Measurements from ENCODE around the gene PKD1. TPM values are rescaled to one million over a fixed set of nuclear protein-coding genes. Genes with fewer than 3 reads are reported as not detected.
A peak's percentile ranks its signal among the peaks of the same experiment; 100 is the strongest.
"Not testable (repeated sequence)": the region's sequence is repeated elsewhere in the genome, so short reads cannot be mapped to it uniquely, and the experiment has no call there.

PKD1 gene
- total RNA-seq, 2 donors from 2014 or later, result 66.4 to 145 TPM

DNA sequence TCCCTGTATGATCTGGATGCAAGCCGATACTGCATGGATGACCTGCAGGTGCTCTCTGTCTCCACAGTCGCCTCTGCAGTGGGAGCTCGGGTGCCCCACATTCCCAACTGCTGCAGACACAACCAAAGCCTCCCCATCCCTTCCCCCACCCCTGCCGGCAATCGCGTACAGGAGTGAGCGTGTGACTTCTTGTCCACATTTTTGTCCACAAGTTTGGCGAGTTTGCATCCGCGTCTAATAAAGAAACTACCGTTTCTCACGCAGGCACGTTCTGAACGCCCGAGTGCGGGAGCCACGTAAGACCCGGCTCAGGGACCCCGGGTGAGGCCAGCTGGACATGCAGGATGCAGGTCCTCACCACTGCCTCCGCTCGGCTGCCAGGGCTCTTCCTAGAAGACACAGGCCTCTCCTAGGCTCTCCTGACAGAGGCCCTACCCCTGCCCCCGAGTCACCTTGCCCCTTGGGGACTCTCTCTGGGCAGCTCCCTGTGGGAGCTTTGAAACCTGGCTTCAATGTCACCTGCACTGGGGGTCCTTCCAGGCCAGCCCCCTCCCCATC lies 5.7 kb downstream of the PKD1 start:
- not testable (repeated sequence) for H3K27me3 Mint-ChIP-seq; DNase-seq (ENCODE audit: low spot score); H3K36me3 Mint-ChIP-seq; H3K9me3 Mint-ChIP-seq; H3K27ac Mint-ChIP-seq; ATAC-seq; H3K4me3 Mint-ChIP-seq
- H3K4me1 Mint-ChIP-seq (ENCODE audit: low read depth in 2 of 2), result peaks cover 6 to 11% of the 10 kb centered on the region in 2 donors

DNA sequence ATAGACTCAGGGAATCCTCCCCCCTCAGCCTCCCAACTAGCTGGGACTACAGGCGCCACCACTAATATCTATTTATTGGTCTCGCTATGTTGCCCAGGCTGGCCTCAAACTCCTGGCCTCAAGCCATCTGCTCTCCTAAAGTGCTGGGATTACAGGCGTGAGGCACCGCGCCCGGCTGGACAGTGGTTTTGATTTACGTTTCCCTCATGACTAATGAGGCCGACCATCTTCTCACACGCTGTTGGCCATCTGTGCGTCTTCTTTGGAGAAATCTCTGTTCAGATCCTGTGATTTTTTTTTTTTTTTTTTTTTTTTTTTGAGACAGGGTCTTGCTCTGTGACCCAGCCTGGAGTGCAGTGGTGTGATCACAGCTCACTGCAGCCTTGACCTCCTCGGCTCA lies 6.4 kb downstream of the PKD1 start:
- H3K27ac Mint-ChIP-seq; H3K9me3 Mint-ChIP-seq; DNase-seq (ENCODE audit: low spot score); H3K27me3 Mint-ChIP-seq; H3K36me3 Mint-ChIP-seq; ATAC-seq: not testable (repeated sequence)
- Mint-ChIP-seq H3K4me3 (peak overlapping the region; percentile 80), H3K4me1 (ENCODE audit: low read depth in 2 of 2) (peaks cover 6 to 11% of the 10 kb centered on the region in 2 donors)

DNA sequence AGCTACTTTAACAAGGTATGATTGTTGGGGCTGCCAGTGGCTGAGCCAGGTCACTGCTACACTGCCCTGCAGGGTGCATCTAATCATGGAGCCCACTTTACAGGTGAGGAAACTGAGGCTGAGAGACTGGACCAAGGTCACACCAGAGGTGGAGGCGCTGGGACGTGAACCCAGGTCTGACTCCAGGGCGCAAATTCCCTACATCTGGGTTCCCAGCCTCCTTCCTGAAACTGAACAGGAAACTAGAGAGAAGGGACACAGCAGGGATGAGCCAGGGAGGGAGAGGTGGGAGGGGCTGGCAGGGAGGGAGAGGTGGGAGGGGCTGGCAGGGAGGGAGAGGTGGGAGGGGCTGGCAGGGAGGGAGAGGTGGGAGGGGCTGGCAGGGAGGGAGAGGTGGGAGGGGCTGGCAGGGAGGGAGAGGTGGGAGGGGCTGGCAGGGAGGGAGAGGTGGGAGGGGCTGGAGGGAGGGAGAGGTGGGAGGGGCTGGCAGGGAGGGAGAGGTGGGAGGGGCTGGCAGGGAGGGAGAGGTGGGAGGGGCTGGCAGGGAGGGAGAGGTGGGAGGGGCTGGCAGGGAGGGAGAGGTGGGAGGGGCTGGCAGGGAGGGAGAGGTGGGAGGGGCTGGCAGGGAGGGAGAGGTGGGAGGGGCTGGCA lies 7.9 kb downstream of the PKD1 start:
- ATAC-seq, H3K27ac Mint-ChIP-seq, H3K4me3 Mint-ChIP-seq: not testable (repeated sequence)

DNA sequence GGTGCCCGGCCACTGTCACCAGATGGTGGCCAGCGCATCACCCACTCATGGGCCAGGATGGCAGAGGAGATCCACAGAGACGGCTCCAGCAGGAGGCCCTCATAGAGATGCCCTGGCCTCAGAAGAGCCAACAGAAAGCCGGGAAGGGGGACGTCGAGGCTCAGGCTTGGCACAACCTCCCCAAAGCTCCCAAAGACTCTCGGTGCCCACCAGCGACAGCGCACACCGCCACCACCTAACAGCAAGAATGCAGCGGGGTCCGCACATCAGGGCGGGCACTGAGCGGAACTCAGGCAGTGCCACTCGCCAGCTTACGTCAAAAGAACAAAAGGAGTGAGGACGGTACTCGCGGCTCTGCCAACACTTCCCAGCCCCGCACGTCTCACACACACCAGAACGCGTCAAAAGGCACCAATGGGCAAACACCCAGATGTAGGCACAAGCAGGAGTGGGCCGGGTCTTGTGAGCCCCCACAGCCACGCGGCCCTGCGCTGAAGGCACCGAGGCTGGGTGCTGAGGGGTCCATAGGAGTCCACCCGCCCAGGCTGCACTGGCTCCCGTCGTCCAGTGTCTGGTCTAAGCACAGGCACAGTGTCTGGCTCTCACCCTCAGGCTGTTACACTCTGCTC lies 8.7 kb downstream of the PKD1 start:
- ATAC-seq; H3K36me3 Mint-ChIP-seq; H3K9me3 Mint-ChIP-seq; H3K27ac Mint-ChIP-seq; H3K27me3 Mint-ChIP-seq; DNase-seq (ENCODE audit: low spot score): not testable (repeated sequence)
- Mint-ChIP-seq H3K4me3 (peak overlapping the region; percentile 8), H3K4me1 (ENCODE audit: low read depth in 2 of 2) (peaks cover 6 to 11% of the 10 kb centered on the region in 2 donors)

More for the DNA sequence above, 7.9 kb downstream of the PKD1 start:
- not testable (repeated sequence) for DNase-seq (ENCODE audit: low spot score); H3K27me3 Mint-ChIP-seq; H3K36me3 Mint-ChIP-seq; H3K9me3 Mint-ChIP-seq
- peaks cover 6 to 11% of the 10 kb centered on the region in 2 donors for H3K4me1 Mint-ChIP-seq (ENCODE audit: low read depth in 2 of 2)

DNA sequence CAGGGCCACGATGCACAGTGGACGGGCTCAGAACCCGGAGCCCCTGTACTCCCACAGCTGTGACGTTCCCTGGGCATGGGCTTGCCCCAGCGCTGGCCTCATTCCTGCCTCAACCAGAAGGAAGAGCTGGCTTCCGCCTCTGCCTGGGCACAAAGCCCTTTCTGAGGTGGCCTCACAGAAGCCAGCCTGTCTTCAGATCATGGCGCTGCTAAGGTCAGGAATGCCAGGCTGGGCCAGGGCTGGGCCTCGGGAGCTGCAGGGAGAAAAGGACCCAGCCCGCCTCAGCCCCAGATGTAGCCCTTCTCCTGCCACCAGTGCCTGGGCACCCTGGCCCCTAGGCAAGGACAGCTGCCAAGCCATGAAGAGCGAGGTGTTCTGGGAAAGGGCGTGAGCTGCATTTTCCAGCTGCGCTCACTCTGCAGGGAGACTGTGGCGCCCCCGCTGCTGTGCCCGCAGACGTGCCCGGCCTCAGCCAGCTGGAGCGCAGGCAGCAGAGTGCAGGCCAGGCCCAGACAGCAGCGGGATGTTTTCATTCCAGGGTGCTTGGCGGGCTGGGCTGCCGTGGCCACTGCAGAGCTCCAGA lies 9.4 kb downstream of the PKD1 start:
- not testable (repeated sequence) for H3K36me3 Mint-ChIP-seq; H3K9me3 Mint-ChIP-seq; H3K4me3 Mint-ChIP-seq; DNase-seq (ENCODE audit: low spot score); H3K27ac Mint-ChIP-seq; ATAC-seq; H3K27me3 Mint-ChIP-seq
- H3K4me1 Mint-ChIP-seq (ENCODE audit: low read depth in 2 of 2), result peaks cover 6 to 11% of the 10 kb centered on the region in 2 donors

DNA sequence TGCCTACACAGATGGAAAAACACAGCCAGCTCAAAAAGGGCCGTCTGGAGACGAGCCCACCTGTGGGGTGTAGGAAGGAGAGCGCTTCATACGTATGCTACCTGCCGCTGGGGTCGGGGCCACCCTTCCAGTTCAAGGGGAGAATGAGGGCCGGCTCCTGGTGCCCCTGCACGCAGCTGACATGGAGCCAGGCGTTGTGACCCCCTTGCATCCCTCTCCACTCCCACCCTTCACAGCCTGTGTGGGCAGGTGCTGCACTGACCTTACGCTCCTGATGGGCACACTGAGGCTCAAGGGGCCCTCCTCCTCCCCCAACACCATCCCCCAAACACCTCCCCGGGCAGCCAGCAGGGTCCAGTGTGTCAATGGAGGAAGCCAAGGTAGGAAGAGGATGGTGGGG lies 10.1 kb downstream of the PKD1 start:
- not testable (repeated sequence) for H3K36me3 Mint-ChIP-seq; ATAC-seq; H3K27me3 Mint-ChIP-seq; H3K9me3 Mint-ChIP-seq; DNase-seq (ENCODE audit: low spot score); H3K27ac Mint-ChIP-seq; H3K4me3 Mint-ChIP-seq
- H3K4me1 Mint-ChIP-seq (ENCODE audit: low read depth in 2 of 2), result peaks cover 8 to 11% of the 10 kb centered on the region in 2 donors

DNA sequence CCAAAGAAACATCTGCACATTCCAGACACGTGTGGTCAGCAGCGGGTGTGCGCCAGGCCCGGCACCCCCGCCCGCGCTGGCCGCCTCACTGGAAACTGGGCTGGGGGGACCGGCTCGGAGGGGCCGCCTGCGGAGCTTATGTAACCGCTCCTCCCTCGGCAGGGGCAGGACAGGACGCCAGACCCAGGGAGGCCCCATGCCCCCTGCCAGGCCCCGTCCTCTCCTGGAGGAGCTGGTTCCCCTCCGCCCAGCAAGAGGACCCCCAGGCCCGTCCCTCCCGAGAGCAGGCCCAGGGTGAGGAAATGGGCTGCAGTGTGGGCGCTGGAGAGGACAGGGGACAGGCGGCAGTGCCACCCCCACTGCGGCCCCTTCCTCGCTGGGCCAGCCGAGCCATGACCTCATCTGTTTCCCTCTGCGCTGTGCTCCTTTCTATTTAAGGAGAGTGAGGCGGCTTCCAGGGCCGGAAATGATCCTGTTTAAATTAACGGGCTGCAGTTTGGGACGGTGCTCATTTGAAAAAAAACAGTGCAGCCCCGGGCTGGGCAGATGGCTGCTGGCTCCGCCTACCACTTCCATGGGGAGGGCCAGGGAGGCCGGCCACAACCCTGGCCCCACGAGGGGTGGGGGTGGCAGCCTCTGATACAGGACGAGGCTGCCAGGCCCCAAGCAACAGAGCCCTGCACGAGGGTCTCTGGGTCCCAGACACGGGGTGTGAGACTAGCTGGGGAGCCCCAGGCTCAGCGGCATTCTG lies 10.8 kb downstream of the PKD1 start:
- H3K9me3 Mint-ChIP-seq; DNase-seq (ENCODE audit: low spot score); H3K4me3 Mint-ChIP-seq; H3K36me3 Mint-ChIP-seq; ATAC-seq; H3K27me3 Mint-ChIP-seq; H3K27ac Mint-ChIP-seq: not testable (repeated sequence)
- H3K4me1 Mint-ChIP-seq (ENCODE audit: low read depth in 2 of 2), result peaks cover 11 to 12% of the 10 kb centered on the region in 2 donors

DNA sequence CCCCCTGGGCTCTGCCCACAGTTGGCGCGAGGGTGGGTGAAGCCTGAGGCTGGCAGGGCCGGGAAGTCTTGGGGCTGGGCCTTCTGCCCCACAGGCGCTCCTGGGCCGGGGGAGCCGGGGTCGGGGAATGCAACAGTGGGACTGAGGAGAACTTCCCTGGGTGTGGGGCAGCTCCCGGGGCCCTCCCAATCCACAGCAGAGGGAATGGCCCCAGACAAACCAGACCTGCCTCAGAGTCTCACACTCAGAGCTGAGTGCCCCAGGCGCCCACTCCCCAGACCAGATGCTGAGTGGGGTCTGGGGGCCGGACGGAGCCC lies 11.4 kb downstream of the PKD1 start:
- not testable (repeated sequence) for H3K27me3 Mint-ChIP-seq; H3K4me3 Mint-ChIP-seq; ATAC-seq; H3K27ac Mint-ChIP-seq; H3K36me3 Mint-ChIP-seq; H3K9me3 Mint-ChIP-seq; DNase-seq (ENCODE audit: low spot score)
- H3K4me1 Mint-ChIP-seq (ENCODE audit: low read depth in 2 of 2), result peaks cover 11 to 12% of the 10 kb centered on the region in 2 donors

DNA sequence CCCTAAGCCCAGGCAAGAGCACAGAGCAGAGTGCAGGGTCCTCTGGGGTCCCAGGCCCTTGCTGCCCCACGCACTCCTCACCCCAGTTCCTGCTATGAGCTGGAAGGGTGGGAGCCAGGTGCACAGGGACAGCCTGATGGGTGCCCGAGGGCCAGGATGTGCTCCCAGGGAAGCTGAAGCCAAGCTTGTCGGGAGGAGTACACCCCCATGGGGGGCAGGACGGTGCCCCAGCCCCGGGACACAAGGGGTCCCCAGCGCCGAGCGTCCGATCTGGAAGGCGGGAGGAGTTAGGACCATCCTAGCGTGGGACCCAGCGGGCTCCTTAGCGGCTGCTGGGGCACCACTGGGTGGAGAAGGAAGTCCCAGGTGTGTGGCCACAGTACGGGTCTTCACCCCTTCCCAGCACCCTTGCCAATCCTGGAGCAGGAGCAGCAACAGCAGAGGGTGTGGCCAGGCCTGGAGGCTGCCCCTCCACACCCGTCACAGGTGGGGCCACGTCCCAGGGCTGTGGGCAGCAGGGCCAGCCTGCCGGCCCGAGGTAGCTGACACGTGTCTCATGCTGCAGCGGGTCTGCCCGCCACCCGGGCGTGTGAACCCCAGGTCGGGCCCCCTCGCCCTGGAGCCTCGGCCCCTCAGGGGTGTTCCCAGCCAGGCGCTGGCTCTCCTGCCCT lies 11.9 kb downstream of the PKD1 start:
- H3K9me3 Mint-ChIP-seq, H3K36me3 Mint-ChIP-seq, ATAC-seq: not testable (repeated sequence)

DNA sequence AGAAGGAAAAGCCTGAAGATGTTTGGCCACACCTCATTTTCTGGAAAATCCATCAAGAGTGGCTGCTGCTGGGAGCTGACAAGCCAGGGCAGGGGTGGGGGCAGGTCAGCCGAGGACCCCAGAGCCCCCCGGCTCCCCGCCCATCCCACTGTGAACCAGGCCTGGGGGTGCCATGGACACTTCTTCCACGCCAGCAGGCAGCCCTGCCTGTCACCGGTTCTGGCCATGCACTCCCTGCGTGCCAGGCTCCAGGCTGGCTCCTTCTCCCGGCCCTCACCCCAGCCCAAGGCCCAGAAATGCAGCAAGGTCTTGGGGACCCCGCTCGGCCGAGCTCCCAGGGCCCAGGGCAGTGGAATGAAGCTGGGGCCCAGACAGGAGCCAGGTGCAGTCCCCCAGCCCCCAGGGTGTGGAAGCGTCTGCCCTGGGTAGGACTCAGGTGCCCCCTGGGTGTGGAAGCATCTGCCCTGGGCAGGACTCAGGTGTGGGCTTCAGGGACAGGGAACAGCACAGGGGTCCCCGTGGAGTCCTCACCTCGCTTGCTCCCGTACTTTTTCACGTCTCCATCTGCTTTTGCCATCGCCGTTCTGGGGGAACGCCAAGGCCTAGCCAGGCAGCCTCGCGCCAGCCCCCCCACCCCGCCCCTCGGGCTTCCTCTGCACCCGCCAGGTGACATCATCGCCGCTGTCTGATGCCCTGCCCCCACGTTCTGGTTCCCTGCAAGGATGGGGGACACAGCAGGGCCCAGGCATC lies 12.6 kb downstream of the PKD1 start:
- not testable (repeated sequence) for H3K4me3 Mint-ChIP-seq, H3K27ac Mint-ChIP-seq

More for the DNA sequence above, 11.9 kb downstream of the PKD1 start:
- not testable (repeated sequence) for H3K4me3 Mint-ChIP-seq; DNase-seq (ENCODE audit: low spot score); H3K27ac Mint-ChIP-seq; H3K27me3 Mint-ChIP-seq
- peaks cover 11 to 12% of the 10 kb centered on the region in 2 donors for H3K4me1 Mint-ChIP-seq (ENCODE audit: low read depth in 2 of 2)

DNA sequence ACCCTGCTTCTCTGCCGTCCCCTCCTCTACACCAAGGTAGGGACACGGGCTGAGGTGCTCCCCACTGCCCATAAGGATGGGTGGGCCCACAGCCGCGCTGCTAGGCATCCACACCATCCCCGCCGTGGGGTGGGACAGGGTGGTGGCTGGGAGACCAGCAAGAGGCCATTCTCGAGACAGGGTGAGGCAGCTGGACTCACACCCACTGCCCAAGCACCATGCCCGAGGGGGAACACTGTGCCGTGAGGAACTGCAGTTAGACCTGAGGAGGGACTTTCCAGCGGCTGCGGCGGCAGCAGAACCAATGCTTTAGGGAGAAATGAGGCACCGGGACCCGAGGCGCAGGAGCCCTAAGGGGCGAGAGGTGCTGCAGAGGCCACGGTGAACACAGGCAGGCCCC lies 13.3 kb downstream of the PKD1 start:
- DNase-seq (ENCODE audit: low spot score) (peak; percentile 48), ATAC-seq (no peak)
- no peak overlapping the region for H3K27ac Mint-ChIP-seq
- no peaks in the 10 kb centered on the region for H3K36me3 Mint-ChIP-seq
- H3K4me1 Mint-ChIP-seq (ENCODE audit: low read depth in 2 of 2), result peaks cover 6 to 7% of the 10 kb centered on the region in 2 donors
- no peaks in the 10 kb centered on the region for H3K9me3 Mint-ChIP-seq
- H3K4me3 Mint-ChIP-seq, result no peak overlapping the region
- no peaks in the 10 kb centered on the region for H3K27me3 Mint-ChIP-seq

More for the DNA sequence above, 12.6 kb downstream of the PKD1 start:
- peak; percentile 39 for DNase-seq (ENCODE audit: low spot score)
- not testable (repeated sequence) for H3K9me3 Mint-ChIP-seq; H3K27me3 Mint-ChIP-seq; ATAC-seq; H3K4me1 Mint-ChIP-seq (ENCODE audit: low read depth in 2 of 2); H3K36me3 Mint-ChIP-seq

DNA sequence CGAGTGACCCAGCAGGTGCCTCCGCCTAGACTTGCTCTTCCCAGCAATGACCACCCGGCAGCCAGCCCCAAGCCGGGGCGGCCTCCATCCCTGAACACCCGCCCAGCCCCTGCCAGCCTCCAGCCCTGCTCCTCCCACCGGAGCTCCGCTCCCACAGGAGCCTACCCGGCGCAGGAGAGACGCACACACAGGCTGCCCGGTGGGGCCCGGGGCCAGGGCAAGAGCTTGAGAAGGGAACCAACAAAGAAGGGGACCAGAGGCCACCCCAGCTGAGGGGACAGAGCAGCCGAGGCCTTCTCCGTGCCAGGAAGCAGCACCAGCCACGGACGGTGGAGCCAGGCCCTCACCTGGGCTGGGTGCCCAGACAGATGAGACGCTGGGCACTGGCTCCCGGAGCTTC lies 13.8 kb downstream of the PKD1 start:
- H3K4me3 Mint-ChIP-seq, result no peak overlapping the region
- H3K27me3 Mint-ChIP-seq, result no peaks in the 10 kb centered on the region
- no peak overlapping the region for H3K27ac Mint-ChIP-seq
- peaks cover 4 to 6% of the 10 kb centered on the region in 2 donors for H3K4me1 Mint-ChIP-seq (ENCODE audit: low read depth in 2 of 2)
- no peaks in the 10 kb centered on the region for H3K9me3 Mint-ChIP-seq
- no peaks in the 10 kb centered on the region for H3K36me3 Mint-ChIP-seq
- ATAC-seq, result no peak
- no peak for DNase-seq (ENCODE audit: low spot score)

DNA sequence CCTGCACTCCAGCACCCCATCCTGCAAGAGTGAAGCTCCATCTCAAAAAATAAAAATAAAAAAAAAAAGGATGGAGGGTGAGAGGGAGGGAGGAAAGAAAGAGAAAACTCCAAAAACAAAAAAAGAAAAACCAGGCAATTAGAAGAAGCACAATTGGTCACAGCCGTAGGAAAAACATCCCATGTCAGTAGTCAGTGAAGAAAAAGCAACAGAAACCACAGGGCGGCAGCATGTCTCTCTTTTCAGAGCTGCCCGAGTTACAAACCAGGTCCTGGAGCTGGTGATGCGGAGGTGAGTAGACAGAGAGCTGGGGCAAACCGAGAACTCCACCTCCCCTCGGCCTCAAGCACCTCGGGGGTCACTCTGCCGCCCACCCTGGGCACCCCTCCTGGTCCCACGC lies 14.4 kb downstream of the PKD1 start:
- not testable (repeated sequence) for H3K27me3 Mint-ChIP-seq; ATAC-seq; H3K27ac Mint-ChIP-seq; H3K4me3 Mint-ChIP-seq; DNase-seq (ENCODE audit: low spot score); H3K4me1 Mint-ChIP-seq (ENCODE audit: low read depth in 2 of 2); H3K9me3 Mint-ChIP-seq; H3K36me3 Mint-ChIP-seq

Data from natural killer cell treated with Interleukin-12 subunit alpha and Interleukin-12 subunit beta and Interleukin-15 and Interleukin-18, amount 100 ng/mL, for 72 hours (primary cell).